Activated T-cell treated with anti-CD3 and anti-CD28 coated beads, Interleukin-2, amount 50 U/mL, for 4 hours (primary cell): ENCODE data around the gene METTL15. TPM values are rescaled to one million over a fixed set of nuclear protein-coding genes. Genes with fewer than 3 reads are reported as not detected.
"Not testable (repeated sequence)": the region's sequence is repeated elsewhere in the genome, so short reads cannot be mapped to it uniquely, and the experiment has no call there.

Source experiments
- ATAC-seq, 2 donors: fragments of 200-7000 bp; cut with Tn5 transposase; one replicate each; pipeline ENCODE4 v1.10.0; 2021
- DNase-seq: peaks from one replicate; pipeline ENCODE4 v3.0.0-alpha.2; 2020
- H3K27me3 Mint-ChIP-seq: one replicate; pipeline ENCODE4 v1.8.0; 2021; ENCODE audit warnings: low read depth, mixed read lengths
- H3K36me3 Mint-ChIP-seq: one replicate; pipeline ENCODE4 v1.8.0; 2022; ENCODE audit warnings: mixed read lengths; ENCODE audit not compliant: insufficient read depth
- H3K4me1 Mint-ChIP-seq: one replicate; pipeline ENCODE4 v1.8.0; 2021; ENCODE audit warnings: low read depth, mixed read lengths
- H3K4me3 Mint-ChIP-seq: one replicate; pipeline ENCODE4 v1.8.0; 2021; ENCODE audit warnings: mild to moderate bottlenecking, moderate library complexity, mixed read lengths
- H3K9me3 Mint-ChIP-seq: one replicate; pipeline ENCODE4 v1.8.0; 2021; ENCODE audit warnings: mixed read lengths
- total RNA-seq, 3 donors: library from RNA; stranded (reverse); gene quantifications; one replicate each; pipeline ENCODE4 v1.2.1, GENCODE V29; 2021

METTL15 gene
- total RNA-seq, 3 donors from 2014 or later: 8.1 to 10.9 (median 10.2) TPM

DNA sequence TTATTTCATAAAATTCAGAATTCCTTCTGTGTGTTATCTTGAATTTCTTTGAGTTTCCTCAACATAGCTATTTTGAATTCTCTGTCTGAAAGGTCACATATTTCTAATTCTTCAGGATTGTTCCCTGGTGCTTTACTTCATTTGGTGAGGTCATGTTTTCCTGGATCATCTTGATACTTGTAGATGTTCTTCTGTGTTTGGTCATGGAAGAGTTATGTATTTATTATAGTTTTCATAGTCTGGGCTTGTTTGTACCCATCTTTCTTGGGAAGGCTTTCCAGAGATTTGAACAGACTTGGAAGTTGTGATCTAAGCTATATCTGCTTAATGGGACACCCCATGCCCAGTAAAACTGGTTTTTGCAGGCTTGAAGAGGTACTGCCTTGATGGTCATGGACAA lies 149.6 kb downstream of the METTL15 start:
- ATAC-seq (no peak), DNase-seq (no peak)
- H3K27me3 Mint-ChIP-seq: no peaks in the 10 kb centered on the region
- H3K4me3 Mint-ChIP-seq: no peak overlapping the region
- H3K9me3 Mint-ChIP-seq: peaks cover 22% of the 10 kb centered on the region
- H3K36me3 Mint-ChIP-seq: peaks cover 48% of the 10 kb centered on the region
- no peaks in the 10 kb centered on the region for H3K4me1 Mint-ChIP-seq

DNA sequence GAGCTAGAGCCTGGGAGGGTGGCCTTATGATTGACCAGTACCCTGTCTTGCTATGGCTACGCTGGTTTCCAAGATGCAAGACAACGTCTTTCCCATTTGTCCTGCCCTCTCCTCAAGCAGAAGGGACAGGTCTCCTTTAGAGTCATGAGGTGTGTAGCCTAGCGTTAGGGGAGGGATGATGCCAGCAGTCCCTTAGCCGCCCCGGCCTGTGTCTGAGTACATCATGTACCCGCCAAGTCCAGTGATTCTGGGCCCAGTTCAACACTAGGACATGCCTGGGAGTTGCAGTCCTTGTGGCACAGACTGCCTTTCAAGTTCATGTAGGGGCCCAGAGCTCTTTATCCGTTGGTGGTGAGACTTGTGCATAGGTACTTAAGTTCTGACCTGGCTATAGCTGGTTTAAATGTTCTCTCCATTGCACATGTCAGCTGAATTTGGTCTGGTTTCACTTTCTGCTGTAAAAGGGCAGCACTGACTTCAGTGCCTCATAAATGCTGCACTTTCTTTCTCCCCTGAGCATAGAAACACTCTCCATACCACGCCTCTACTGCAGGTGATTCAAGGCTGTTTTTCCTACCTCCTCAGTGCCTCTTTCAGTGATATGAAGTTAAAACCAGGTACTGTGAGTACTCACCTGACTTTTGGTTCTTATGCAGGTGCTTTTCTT lies 151.1 kb downstream of the METTL15 start:
- Mint-ChIP-seq H3K4me3 (no peak overlapping the region), H3K27me3 (no peaks in the 10 kb centered on the region), H3K4me1 (no peaks in the 10 kb centered on the region), H3K36me3 (peaks cover 35% of the 10 kb centered on the region), H3K9me3 (peaks cover 14% of the 10 kb centered on the region)
- no peak for ATAC-seq
- DNase-seq: no peak

DNA sequence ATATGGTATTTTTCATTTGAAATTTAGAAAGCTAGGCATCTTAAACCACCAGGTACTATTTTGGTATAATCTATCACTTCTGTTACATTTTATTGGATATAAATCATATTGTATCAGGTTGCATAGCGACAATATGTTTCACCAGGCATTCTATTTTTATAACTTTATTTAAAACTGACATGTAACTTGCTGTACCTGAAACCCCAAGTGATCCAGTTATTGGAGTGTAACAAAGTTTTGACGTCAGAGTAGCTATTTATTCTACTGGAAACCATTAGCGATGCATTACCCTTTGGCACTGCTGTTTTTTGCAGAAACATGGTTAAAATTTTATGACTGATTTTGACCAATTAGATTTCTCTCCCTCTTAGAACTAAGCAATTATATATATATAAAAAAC lies 160.7 kb downstream of the METTL15 start:
- peaks cover 22% of the 10 kb centered on the region for H3K9me3 Mint-ChIP-seq
- H3K4me3 Mint-ChIP-seq: no peak overlapping the region
- H3K4me1 Mint-ChIP-seq: no peaks in the 10 kb centered on the region
- no peaks in the 10 kb centered on the region for H3K27me3 Mint-ChIP-seq
- ATAC-seq: no peak
- peaks cover 25% of the 10 kb centered on the region for H3K36me3 Mint-ChIP-seq
- no peak for DNase-seq

DNA sequence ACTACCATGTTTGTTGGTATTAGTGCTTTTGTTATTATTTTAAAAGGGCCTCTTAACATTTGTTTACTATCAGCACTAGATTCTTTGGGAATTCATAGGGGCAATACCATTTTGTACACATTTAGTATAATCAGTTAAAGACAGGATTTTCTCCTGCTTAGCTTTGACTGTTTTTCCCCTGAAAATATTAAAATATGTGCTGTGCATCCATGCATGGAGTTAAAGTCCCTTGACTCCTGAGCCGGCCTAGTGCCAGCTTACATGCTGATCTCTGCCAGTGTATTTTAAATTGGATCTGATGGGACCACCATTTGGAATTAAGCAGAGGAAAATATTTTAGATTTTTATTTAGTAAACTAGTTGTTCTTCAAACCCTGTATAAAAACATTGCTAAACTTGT lies 161.4 kb downstream of the METTL15 start:
- no peak for DNase-seq
- no peak for ATAC-seq
- no peaks in the 10 kb centered on the region for H3K27me3 Mint-ChIP-seq
- H3K9me3 Mint-ChIP-seq: peaks cover 22% of the 10 kb centered on the region
- H3K4me1 Mint-ChIP-seq: no peaks in the 10 kb centered on the region
- H3K4me3 Mint-ChIP-seq: no peak overlapping the region
- peaks cover 25% of the 10 kb centered on the region for H3K36me3 Mint-ChIP-seq

- not testable (repeated sequence) for H3K4me1 Mint-ChIP-seq, H3K27me3 Mint-ChIP-seq, DNase-seq, ATAC-seq, H3K4me3 Mint-ChIP-seq
- Mint-ChIP-seq H3K9me3 (peaks cover 15% of the 10 kb centered on the region), H3K36me3 (peaks cover 19% of the 10 kb centered on the region)
Measured at GRCh38 chr11:28272247-28272646, 164.1 kb downstream of the METTL15 start.

DNA sequence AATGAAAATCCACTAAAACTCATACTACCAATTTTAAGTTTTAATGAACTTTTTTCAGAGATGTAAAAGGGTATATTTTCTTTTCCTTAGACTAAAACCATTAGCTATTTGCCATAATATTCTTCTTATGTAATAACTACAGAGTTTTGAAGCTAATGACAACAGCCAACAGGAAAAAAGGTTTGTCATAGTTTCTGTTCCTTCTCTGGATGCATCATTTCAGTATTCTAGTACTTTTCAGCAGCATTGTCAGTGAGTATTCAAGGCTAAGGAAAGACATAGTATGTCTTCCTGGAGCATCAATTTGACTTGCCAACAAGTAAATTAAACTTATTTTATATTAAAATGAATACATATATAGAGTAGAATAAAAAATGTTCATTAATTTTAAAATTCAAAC lies 166.0 kb downstream of the METTL15 start:
- no peak for ATAC-seq

GRCh38 chr11:28284196-28284595 lies 176.0 kb downstream of the METTL15 start:
- Mint-ChIP-seq H3K27me3 (no peaks in the 10 kb centered on the region), H3K4me1 (no peaks in the 10 kb centered on the region), H3K4me3 (no peak overlapping the region), H3K9me3 (peaks cover 6% of the 10 kb centered on the region), H3K36me3 (peaks cover 16% of the 10 kb centered on the region)
- DNase-seq: no peak
- ATAC-seq: no peak

More for the DNA sequence above, 166.0 kb downstream of the METTL15 start:
- DNase-seq: no peak
- peaks cover 18% of the 10 kb centered on the region for H3K36me3 Mint-ChIP-seq
- peaks cover 12% of the 10 kb centered on the region for H3K9me3 Mint-ChIP-seq
- H3K4me1 Mint-ChIP-seq: no peaks in the 10 kb centered on the region
- no peaks in the 10 kb centered on the region for H3K27me3 Mint-ChIP-seq
- no peak overlapping the region for H3K4me3 Mint-ChIP-seq

DNA sequence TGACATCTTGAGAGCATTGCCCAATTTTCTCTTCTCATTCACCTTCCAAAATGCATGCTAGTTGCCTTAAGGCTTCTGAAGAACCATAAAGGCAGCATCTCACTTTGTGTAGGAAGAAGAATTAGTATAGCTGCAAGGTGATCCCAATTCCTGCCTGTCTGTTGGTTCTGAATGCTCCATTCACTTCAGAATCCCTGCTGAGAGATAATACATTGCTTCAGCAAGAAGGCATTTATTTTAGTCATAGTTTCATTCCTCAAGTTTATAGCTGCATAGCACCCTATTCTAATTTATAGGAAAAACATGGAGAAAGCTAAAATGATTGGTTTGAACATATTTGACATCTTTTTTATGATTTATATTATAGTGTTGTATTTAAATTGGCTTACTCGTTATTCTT lies 181.3 kb downstream of the METTL15 start:
- ATAC-seq (no peak), DNase-seq (no peak)
- H3K4me3 Mint-ChIP-seq: no peak overlapping the region
- no peaks in the 10 kb centered on the region for H3K4me1 Mint-ChIP-seq
- H3K36me3 Mint-ChIP-seq: peaks cover 23% of the 10 kb centered on the region
- H3K27me3 Mint-ChIP-seq: no peaks in the 10 kb centered on the region
- no peaks in the 10 kb centered on the region for H3K9me3 Mint-ChIP-seq

DNA sequence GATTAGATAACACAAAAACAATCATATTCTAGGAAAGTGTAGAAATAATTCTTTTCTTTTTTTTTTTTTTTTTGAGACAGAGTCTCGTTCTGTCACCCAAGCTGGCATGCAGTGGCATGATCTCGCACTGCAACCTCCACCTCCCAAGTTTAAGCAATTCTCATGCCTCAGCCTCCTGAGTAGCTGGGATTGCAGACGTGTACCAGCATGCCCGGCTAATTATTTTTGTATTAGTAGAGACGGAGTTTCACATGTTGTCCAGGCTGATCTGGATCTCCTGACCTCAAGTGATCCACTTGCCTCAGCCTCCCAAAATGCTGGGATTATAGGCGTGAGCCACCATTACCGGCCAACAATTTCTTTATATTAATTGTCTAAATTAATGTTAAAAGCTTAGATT lies 182.8 kb downstream of the METTL15 start:
- H3K9me3 Mint-ChIP-seq, ATAC-seq, H3K27me3 Mint-ChIP-seq, H3K4me3 Mint-ChIP-seq, DNase-seq, H3K4me1 Mint-ChIP-seq: not testable (repeated sequence)
- H3K36me3 Mint-ChIP-seq: peaks cover 21% of the 10 kb centered on the region

- peaks cover 39% of the 10 kb centered on the region for H3K36me3 Mint-ChIP-seq
- H3K27me3 Mint-ChIP-seq: no peaks in the 10 kb centered on the region
- H3K4me3 Mint-ChIP-seq: no peak overlapping the region
- DNase-seq: no peak
- no peaks in the 10 kb centered on the region for H3K9me3 Mint-ChIP-seq
- H3K4me1 Mint-ChIP-seq: no peaks in the 10 kb centered on the region
- no peak for ATAC-seq
Measured at GRCh38 chr11:28296426-28296825, 188.2 kb downstream of the METTL15 start.

DNA sequence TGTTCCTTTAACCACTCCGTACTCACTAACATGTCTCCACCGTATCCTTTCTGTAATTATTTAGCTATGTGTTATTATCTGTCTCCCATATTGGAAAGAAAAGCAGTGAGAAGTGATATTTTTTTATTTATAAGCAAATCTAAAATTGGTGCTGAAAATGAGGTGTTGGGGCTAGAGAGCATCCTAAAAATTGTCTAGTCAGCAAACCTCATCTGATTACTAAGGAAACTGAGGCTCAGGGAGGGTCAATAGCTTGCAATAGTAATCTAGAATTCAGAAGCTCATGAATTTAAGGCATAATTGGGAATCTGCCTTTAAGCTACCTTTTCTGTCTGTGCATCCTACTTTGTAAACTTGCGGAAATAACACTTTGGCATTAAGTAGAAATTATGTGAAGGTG lies 190.0 kb downstream of the METTL15 start:
- ATAC-seq (no peak), DNase-seq (no peak)
- no peak overlapping the region for H3K4me3 Mint-ChIP-seq
- H3K9me3 Mint-ChIP-seq: no peaks in the 10 kb centered on the region
- no peaks in the 10 kb centered on the region for H3K27me3 Mint-ChIP-seq
- peaks cover 43% of the 10 kb centered on the region for H3K36me3 Mint-ChIP-seq
- H3K4me1 Mint-ChIP-seq: no peaks in the 10 kb centered on the region

GRCh38 chr11:28303477-28304191 lies 195.4 kb downstream of the METTL15 start:
- no peak overlapping the region for H3K4me3 Mint-ChIP-seq
- DNase-seq (no peak), ATAC-seq (no peak)
- H3K9me3 Mint-ChIP-seq: no peaks in the 10 kb centered on the region
- H3K4me1 Mint-ChIP-seq: no peaks in the 10 kb centered on the region
- no peaks in the 10 kb centered on the region for H3K27me3 Mint-ChIP-seq
- peaks cover 51% of the 10 kb centered on the region for H3K36me3 Mint-ChIP-seq

GRCh38 chr11:28315440-28315839 lies 207.3 kb downstream of the METTL15 start:
- no peak for ATAC-seq
- Mint-ChIP-seq H3K36me3 (peaks cover 40% of the 10 kb centered on the region), H3K4me3 (no peak overlapping the region), H3K9me3 (no peaks in the 10 kb centered on the region), H3K4me1 (no peaks in the 10 kb centered on the region), H3K27me3 (no peaks in the 10 kb centered on the region)
- no peak for DNase-seq

GRCh38 chr11:28318871-28319270 lies 210.7 kb downstream of the METTL15 start:
- Mint-ChIP-seq H3K36me3 (peaks cover 37% of the 10 kb centered on the region), H3K4me3 (no peak overlapping the region), H3K9me3 (no peaks in the 10 kb centered on the region), H3K4me1 (no peaks in the 10 kb centered on the region), H3K27me3 (no peaks in the 10 kb centered on the region)
- ATAC-seq (no peak), DNase-seq (no peak)

- Mint-ChIP-seq H3K9me3 (peaks cover 5% of the 10 kb centered on the region), H3K27me3 (no peaks in the 10 kb centered on the region), H3K36me3 (peaks cover 22% of the 10 kb centered on the region), H3K4me1 (no peaks in the 10 kb centered on the region), H3K4me3 (no peak overlapping the region)
- no peak for DNase-seq
- no peak for ATAC-seq
Measured at GRCh38 chr11:28323621-28324020, 215.4 kb downstream of the METTL15 start.
